Uterus (tissue), 2 donors: ENCODE results near the gene KAT7.

Source experiments
- POLR2A ChIP-seq, 2 donors: fragments of 450-650 bp; IDR thresholded peaks; one replicate each; pipeline ENCODE4 v1.6.1; 2016; ENCODE audit warnings: antibody characterized with exemption in 2 of 2, mild to moderate bottlenecking in 1 of 2, moderate library complexity in 1 of 2
- TF ChIP-seq, protein P1 (sequence below), 4 experiments: fragments of 200-600 bp in 2 of 4; fragments of 450-650 bp in 2 of 4; sonication (generic) in 2 of 4; IDR thresholded peaks; one replicate each; pipeline ENCODE4 v1.5.1; 2016 to 2019; ENCODE audit warnings: antibody characterized with exemption in 4 of 4, mild to moderate bottlenecking in 2 of 4, moderate library complexity in 1 of 4

DNA sequence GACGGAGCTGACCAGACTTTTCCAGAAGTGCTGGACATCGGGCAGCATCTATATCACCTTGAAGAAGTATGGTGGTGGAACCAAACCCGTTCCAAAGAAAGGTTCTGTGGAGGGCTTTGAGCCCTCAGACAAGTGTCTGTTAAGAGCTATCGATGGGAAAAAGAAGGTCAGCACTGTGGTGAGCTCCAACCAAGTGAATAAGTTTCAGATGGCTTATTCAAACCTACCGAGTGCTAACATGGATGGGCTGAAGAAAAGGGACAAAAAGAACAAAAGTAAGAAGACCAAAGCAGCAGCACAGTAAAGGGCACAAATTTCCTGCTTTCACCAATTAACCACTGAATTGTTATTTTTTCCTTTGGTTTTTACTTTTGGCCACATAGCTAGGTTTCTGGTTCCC lies 6.9 kb downstream of the KAT7 start:
- TF ChIP-seq, protein P1, sequence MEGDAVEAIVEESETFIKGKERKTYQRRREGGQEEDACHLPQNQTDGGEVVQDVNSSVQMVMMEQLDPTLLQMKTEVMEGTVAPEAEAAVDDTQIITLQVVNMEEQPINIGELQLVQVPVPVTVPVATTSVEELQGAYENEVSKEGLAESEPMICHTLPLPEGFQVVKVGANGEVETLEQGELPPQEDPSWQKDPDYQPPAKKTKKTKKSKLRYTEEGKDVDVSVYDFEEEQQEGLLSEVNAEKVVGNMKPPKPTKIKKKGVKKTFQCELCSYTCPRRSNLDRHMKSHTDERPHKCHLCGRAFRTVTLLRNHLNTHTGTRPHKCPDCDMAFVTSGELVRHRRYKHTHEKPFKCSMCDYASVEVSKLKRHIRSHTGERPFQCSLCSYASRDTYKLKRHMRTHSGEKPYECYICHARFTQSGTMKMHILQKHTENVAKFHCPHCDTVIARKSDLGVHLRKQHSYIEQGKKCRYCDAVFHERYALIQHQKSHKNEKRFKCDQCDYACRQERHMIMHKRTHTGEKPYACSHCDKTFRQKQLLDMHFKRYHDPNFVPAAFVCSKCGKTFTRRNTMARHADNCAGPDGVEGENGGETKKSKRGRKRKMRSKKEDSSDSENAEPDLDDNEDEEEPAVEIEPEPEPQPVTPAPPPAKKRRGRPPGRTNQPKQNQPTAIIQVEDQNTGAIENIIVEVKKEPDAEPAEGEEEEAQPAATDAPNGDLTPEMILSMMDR (IDR thresholded peaks at IDR 0.05): no peak
- TF ChIP-seq POLR2A (IDR thresholded peaks at IDR 0.05): no peak
